DND-41 (cell line): ENCODE measurements around the gene NRP1.

ENCODE experiments used
- EZH2 ChIP-seq: IDR thresholded peaks from 3 replicates; pipeline ENCODE4 v1.6.1; 2012; ENCODE audit warnings: borderline replicate concordance, low read depth, mild to moderate bottlenecking, moderate library complexity, low read length, inconsistent platforms; ENCODE audit not compliant: severe bottlenecking
- TF ChIP-seq, protein P1 (sequence below): IDR thresholded peaks from 2 replicates; pipeline ENCODE4 v1.5.1; 2012; ENCODE audit warnings: borderline replicate concordance, low read length, moderate library complexity, mild to moderate bottlenecking; ENCODE audit not compliant: poor library complexity, severe bottlenecking; ENCODE audit errors: extremely low read depth

DNA sequence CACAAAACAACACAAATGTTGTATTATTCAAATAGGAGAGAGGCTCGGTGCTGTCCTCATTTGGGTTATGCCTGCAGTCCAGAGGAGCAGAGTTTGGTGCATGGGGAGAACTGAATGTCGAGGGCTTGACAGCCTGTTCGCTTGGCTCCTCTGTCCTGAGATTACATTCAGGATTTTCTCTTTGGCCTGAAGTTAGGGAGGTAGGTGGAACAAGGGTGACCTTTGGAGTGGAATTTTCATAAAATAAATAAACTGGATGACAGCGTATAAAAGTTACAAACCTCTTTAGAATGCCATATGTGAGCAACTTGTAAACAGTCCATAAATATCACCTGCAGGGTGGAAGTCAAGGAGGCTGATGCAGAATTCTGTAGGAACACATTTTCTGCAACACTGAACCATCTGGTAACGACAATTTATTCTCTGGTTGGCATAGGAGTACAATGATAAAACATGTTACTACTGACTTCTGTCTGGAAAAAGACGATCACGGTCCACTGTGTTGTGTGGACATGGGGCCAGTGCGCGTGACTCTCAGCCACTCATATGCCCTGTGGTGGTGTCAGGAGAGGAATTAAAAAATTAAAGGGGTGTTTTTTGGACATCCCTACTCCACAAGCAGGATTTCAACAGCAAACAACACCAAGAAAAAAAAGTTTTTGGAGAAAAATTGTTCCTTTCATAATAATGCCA, 33.2 kb downstream of the NRP1 start:
- TF ChIP-seq, protein P1, sequence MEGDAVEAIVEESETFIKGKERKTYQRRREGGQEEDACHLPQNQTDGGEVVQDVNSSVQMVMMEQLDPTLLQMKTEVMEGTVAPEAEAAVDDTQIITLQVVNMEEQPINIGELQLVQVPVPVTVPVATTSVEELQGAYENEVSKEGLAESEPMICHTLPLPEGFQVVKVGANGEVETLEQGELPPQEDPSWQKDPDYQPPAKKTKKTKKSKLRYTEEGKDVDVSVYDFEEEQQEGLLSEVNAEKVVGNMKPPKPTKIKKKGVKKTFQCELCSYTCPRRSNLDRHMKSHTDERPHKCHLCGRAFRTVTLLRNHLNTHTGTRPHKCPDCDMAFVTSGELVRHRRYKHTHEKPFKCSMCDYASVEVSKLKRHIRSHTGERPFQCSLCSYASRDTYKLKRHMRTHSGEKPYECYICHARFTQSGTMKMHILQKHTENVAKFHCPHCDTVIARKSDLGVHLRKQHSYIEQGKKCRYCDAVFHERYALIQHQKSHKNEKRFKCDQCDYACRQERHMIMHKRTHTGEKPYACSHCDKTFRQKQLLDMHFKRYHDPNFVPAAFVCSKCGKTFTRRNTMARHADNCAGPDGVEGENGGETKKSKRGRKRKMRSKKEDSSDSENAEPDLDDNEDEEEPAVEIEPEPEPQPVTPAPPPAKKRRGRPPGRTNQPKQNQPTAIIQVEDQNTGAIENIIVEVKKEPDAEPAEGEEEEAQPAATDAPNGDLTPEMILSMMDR: no peak
- TF ChIP-seq EZH2: no peak
